ENCODE data around the gene UBASH3A. TPM values are rescaled to one million over a fixed set of nuclear protein-coding genes. Genes with fewer than 3 reads are reported as not detected.
"Not testable (repeated sequence)": the region's sequence is repeated elsewhere in the genome, so short reads cannot be mapped to it uniquely, and the experiment has no call there.

UBASH3A gene
- total and polyA plus RNA-seq, 4 donors, result 0.10 to 1.4 (median 0.75) TPM; not detected in 1

DNA sequence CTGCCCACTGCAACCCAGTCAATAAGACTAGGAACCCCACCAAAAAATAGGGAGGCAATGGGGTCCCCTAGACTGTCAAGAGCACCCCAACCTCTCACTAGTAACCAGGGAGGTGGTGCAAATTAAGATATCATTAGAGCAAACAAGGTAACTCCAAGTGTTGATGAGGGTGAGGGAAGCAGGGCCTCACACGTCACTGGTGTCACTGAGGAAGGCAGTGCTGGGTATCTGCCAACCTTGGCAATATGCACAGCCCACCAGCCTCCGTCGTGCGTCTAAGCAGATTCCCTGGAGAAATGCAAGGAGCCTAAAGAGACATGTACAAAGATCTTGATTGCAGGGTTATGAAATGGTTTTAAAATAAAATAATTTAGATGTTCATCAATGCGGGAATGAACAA lies 3.8 kb downstream of the UBASH3A start:
- H3K4me3 ChIP-seq (ENCODE audit: low read length in 2 of 2), result no peak overlapping the region
- H3K27me3 ChIP-seq (ENCODE audit: control insufficient read depth in 1 of 2, insufficient read depth in 2 of 2, low read length in 1 of 2), result peaks cover 0 to 1% of the 10 kb centered on the region in 2 donors
- 26 to 35% methylated on average over 5 of the region's 5 CpGs for WGBS, 2 donors
- H3K36me3 ChIP-seq (ENCODE audit: control insufficient read depth in 1 of 2, insufficient read depth in 2 of 2, low read length in 1 of 2), result no peaks in the 10 kb centered on the region
- intact Hi-C loops (cut with DNase I), result no loop called here
- no peaks in the 10 kb centered on the region for H3K9me3 ChIP-seq (ENCODE audit: control insufficient read depth, low read length)
- no peak overlapping the region for H3K27ac ChIP-seq (ENCODE audit: low read depth in 1 of 2, low read length in 2 of 2)
- no peaks in the 10 kb centered on the region for H3K4me1 ChIP-seq (ENCODE audit: control insufficient read depth in 1 of 2, insufficient read depth in 2 of 2, low read length in 2 of 2)
- ATAC-seq (ENCODE audit: low FRiP score) (no peak), DNase-seq (no peak)

DNA sequence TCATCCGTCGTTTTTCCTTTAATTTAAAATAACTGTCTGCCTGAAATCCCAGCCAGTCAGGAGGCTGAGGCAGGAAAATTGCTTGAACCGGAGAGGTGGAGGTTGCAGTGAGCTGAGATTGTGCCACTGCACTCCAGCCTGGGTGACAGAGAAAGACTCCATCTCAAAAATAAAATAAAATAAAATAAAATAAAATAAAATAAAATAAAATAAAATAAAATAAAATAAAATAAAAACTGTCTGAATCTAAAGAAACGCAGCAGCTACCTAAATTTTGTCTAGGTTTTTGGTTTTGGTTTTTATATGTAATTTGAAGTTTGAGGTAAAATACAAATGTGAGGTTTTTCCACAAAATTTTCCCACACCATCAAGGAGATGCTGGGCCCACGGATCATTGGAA lies 5.0 kb downstream of the UBASH3A start:
- ATAC-seq (ENCODE audit: low FRiP score); H3K4me1 ChIP-seq (ENCODE audit: control insufficient read depth in 1 of 2, insufficient read depth in 2 of 2, low read length in 2 of 2); H3K27me3 ChIP-seq (ENCODE audit: control insufficient read depth in 1 of 2, insufficient read depth in 2 of 2, low read length in 1 of 2); H3K36me3 ChIP-seq (ENCODE audit: control insufficient read depth in 1 of 2, insufficient read depth in 2 of 2, low read length in 1 of 2); intact Hi-C loops (cut with DNase I); H3K4me3 ChIP-seq (ENCODE audit: low read length in 2 of 2); H3K9me3 ChIP-seq (ENCODE audit: control insufficient read depth, low read length); DNase-seq; H3K27ac ChIP-seq (ENCODE audit: low read depth in 1 of 2, low read length in 2 of 2): not testable (repeated sequence)
- WGBS, 2 donors, result 70 to 74% methylated on average over 5 of the region's 5 CpGs

DNA sequence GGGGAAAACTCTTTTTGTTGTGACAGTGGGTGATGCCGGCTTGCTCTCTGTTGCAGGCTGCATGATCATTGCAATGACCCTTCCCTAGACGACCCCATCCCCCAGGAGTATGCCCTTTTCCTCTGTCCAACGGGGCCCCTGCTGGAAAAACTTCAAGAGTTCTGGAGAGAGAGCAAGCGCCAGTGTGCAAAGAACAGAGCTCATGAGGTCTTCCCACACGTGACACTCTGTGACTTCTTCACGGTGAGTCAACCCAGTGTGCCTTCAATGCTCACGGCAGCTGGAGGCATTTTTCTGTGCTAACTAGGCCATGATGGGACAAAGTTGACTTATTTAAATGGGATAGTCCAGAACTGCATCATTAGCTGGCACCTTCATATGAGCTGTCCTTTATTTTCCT lies 5.7 kb downstream of the UBASH3A start:
- no peak for DNase-seq
- 68 to 73% methylated on average over 7 of the region's 7 CpGs for WGBS, 2 donors
- no peaks in the 10 kb centered on the region for H3K9me3 ChIP-seq (ENCODE audit: control insufficient read depth, low read length)
- no peaks in the 10 kb centered on the region for H3K4me1 ChIP-seq (ENCODE audit: control insufficient read depth in 1 of 2, insufficient read depth in 2 of 2, low read length in 2 of 2)
- H3K27ac ChIP-seq (ENCODE audit: low read depth in 1 of 2, low read length in 2 of 2), result no peak overlapping the region
- no peak overlapping the region for H3K4me3 ChIP-seq (ENCODE audit: low read length in 2 of 2)
- ATAC-seq (ENCODE audit: low FRiP score), result no peak
- intact Hi-C loops (cut with DNase I), result no loop called here
- H3K36me3 ChIP-seq (ENCODE audit: control insufficient read depth in 1 of 2, insufficient read depth in 2 of 2, low read length in 1 of 2), result no peaks in the 10 kb centered on the region
- peaks cover 0 to 1% of the 10 kb centered on the region in 2 donors for H3K27me3 ChIP-seq (ENCODE audit: control insufficient read depth in 1 of 2, insufficient read depth in 2 of 2, low read length in 1 of 2)

DNA sequence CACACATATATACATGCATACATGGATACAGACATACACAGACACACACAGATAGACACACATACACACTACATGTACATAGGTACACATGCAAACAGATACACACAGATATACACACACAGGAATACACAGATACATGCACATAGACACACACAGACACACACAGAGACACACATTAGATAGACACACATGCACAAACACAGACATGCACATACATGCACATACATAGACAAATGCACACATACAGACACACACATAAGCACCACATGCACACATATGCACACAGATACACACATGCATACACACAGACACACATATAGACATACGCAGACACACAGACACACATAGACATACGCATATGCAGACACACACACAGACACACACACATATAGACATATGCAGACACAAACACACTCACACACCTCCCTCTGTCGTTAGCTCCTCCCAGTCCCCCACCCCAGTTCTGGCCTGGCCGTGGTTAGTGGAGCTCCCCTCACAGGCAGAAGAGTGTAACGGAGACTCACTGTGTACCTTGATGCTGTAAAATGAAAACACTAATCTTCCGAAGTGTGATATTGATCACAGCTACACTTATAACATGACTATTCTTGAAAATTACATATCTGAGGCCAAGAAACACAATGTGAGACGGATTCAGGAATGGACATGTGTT lies 7.6 kb downstream of the UBASH3A start:
- Histone ChIP-seq H3K27ac (ENCODE audit: low read depth in 1 of 2, low read length in 2 of 2) (no peak overlapping the region), H3K4me3 (ENCODE audit: low read length in 2 of 2) (no peak overlapping the region), H3K36me3 (ENCODE audit: control insufficient read depth in 1 of 2, insufficient read depth in 2 of 2, low read length in 1 of 2) (no peaks in the 10 kb centered on the region), H3K9me3 (ENCODE audit: control insufficient read depth, low read length) (peaks cover 1% of the 10 kb centered on the region), H3K27me3 (ENCODE audit: control insufficient read depth in 1 of 2, insufficient read depth in 2 of 2, low read length in 1 of 2) (peaks cover 0 to 1% of the 10 kb centered on the region in 2 donors), H3K4me1 (ENCODE audit: control insufficient read depth in 1 of 2, insufficient read depth in 2 of 2, low read length in 2 of 2) (no peaks in the 10 kb centered on the region)
- intact Hi-C loops (cut with DNase I), result no loop called here
- WGBS, 2 donors, result 44 to 47% methylated on average over 7 of the region's 7 CpGs
- ATAC-seq (ENCODE audit: low FRiP score) (peak; percentile 12), DNase-seq (no peak)

DNA sequence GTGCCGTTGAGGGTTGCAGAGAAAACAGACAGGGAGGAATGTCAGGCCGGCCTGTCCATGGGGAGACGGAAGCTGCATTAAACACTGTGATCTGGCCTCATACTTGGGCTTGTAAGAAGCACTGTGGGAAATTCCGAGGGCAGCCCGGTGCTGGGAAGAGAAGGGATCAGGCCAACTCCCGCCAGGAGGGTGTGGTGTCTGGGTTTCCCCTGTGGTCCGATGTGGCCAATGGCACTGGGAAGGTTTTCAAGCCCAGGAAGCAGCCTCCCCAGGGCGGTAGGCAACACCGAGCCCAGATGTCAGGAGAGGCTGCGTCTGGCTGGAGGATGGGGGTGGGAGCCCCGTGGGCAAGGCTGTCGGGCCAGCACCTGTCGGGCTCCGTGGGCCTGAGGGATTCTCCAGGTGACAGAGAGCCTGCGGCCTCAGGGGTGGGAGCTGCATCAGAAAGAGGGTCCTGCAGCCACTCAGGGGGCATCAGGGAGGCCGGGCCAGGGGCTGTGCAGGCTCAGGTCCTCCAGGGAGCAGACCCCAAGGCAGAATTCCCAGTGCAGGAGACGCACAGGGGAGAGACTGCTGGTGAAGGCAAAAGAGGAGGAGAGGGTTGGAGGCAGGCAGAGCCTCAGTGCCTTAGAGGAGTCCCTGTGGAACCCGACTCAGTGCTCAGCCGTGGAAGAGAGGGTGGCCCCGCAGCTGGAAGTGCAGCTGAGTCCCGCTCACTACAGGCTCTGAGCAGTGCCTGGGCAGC lies 8.4 kb downstream of the UBASH3A start:
- intact Hi-C loops (cut with DNase I), result no loop called here
- Histone ChIP-seq H3K27me3 (ENCODE audit: control insufficient read depth in 1 of 2, insufficient read depth in 2 of 2, low read length in 1 of 2) (peaks cover 0 to 1% of the 10 kb centered on the region in 2 donors), H3K36me3 (ENCODE audit: control insufficient read depth in 1 of 2, insufficient read depth in 2 of 2, low read length in 1 of 2) (no peaks in the 10 kb centered on the region), H3K27ac (ENCODE audit: low read depth in 1 of 2, low read length in 2 of 2) (no peak overlapping the region), H3K9me3 (ENCODE audit: control insufficient read depth, low read length) (peaks cover 2% of the 10 kb centered on the region), H3K4me1 (ENCODE audit: control insufficient read depth in 1 of 2, insufficient read depth in 2 of 2, low read length in 2 of 2) (no peaks in the 10 kb centered on the region), H3K4me3 (ENCODE audit: low read length in 2 of 2) (no peak overlapping the region)
- no peak for DNase-seq
- 45 to 50% methylated on average over 20 to 21 of the region's 21 CpGs for WGBS, 2 donors
- ATAC-seq (ENCODE audit: low FRiP score), result no peak

DNA sequence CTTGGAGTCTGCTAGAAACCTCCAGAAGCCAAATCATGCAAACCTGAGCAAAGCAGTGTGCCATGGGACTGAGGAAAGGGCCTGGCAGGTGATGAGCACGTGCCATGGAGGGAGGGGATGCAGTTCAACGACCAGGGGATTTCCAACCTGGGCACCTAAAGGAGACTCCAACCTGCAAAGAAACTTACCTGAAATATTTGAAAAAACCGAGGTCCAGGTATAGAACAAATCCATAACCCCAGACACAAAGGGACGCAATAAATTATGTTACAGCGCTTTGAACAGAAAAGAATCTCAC lies 8.9 kb downstream of the UBASH3A start:
- ATAC-seq (ENCODE audit: low FRiP score) (no peak), DNase-seq (no peak)
- no peaks in the 10 kb centered on the region for H3K36me3 ChIP-seq (ENCODE audit: control insufficient read depth in 1 of 2, insufficient read depth in 2 of 2, low read length in 1 of 2)
- WGBS, 2 donors, result 85% methylated on average over 5 of the region's 5 CpGs
- H3K4me1 ChIP-seq (ENCODE audit: control insufficient read depth in 1 of 2, insufficient read depth in 2 of 2, low read length in 2 of 2), result no peaks in the 10 kb centered on the region
- H3K4me3 ChIP-seq (ENCODE audit: low read length in 2 of 2), result no peak overlapping the region
- no peaks in the 10 kb centered on the region for H3K27me3 ChIP-seq (ENCODE audit: control insufficient read depth in 1 of 2, insufficient read depth in 2 of 2, low read length in 1 of 2)
- intact Hi-C loops (cut with DNase I), result no loop called here
- no peak overlapping the region for H3K27ac ChIP-seq (ENCODE audit: low read depth in 1 of 2, low read length in 2 of 2)
- H3K9me3 ChIP-seq (ENCODE audit: control insufficient read depth, low read length), result peaks cover 2% of the 10 kb centered on the region

DNA sequence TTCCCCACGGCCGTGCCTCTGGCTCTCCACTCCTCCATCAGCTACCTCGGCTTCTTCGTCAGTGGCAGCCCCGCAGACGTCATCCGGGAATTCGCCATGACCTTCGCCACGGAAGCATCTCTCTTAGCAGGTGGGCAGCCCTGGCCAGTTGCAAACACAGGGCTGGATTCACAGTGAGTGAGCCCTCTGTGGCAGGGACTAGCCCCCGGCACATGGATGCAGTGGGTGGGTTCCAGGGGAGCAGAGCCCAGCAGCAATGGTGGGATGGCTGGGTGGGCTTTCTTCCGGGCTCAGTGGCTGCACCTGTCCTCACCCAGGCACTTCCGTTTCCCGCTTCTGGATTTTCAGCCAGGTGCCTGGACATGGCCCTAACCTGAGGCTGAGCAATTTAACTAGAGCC lies 9.4 kb downstream of the UBASH3A start:
- WGBS, 2 donors, result 81 to 86% methylated on average over 14 of the region's 14 CpGs

DNA sequence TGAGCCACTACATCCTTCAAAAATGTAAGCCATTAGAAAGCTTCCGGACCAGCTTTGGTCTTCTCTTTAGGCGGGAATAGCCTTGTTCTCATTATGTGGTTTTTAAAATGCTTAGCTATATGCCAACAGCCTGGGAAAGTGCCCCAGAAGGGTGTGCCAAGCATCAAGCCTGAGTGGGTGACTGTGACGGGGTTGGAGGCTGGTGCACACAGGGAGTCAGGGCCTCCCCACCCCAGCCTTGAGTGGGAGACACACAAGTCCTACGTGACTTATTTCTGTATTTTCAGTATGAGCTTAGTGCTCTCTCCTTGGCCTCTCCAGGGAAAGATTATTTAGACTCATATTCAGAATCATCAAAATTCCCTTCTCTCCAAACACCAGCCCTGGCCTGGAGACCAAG lies 9.8 kb downstream of the UBASH3A start:
- WGBS, 2 donors, result 83 to 85% methylated on average over 4 of the region's 4 CpGs
- intact Hi-C loops (cut with DNase I), result no loop called here
- H3K4me1 ChIP-seq (ENCODE audit: control insufficient read depth in 1 of 2, insufficient read depth in 2 of 2, low read length in 2 of 2), result no peaks in the 10 kb centered on the region
- DNase-seq, result no peak
- H3K4me3 ChIP-seq (ENCODE audit: low read length in 2 of 2), result no peak overlapping the region
- no peak for ATAC-seq (ENCODE audit: low FRiP score)
- H3K9me3 ChIP-seq (ENCODE audit: control insufficient read depth, low read length), result peaks cover 2% of the 10 kb centered on the region
- H3K36me3 ChIP-seq (ENCODE audit: control insufficient read depth in 1 of 2, insufficient read depth in 2 of 2, low read length in 1 of 2), result no peaks in the 10 kb centered on the region
- no peak overlapping the region for H3K27ac ChIP-seq (ENCODE audit: low read depth in 1 of 2, low read length in 2 of 2)
- no peaks in the 10 kb centered on the region for H3K27me3 ChIP-seq (ENCODE audit: control insufficient read depth in 1 of 2, insufficient read depth in 2 of 2, low read length in 1 of 2)

More for the DNA sequence above, 9.4 kb downstream of the UBASH3A start:
- Histone ChIP-seq H3K27ac (ENCODE audit: low read depth in 1 of 2, low read length in 2 of 2) (no peak overlapping the region), H3K36me3 (ENCODE audit: control insufficient read depth in 1 of 2, insufficient read depth in 2 of 2, low read length in 1 of 2) (no peaks in the 10 kb centered on the region), H3K9me3 (ENCODE audit: control insufficient read depth, low read length) (peaks cover 2% of the 10 kb centered on the region), H3K4me1 (ENCODE audit: control insufficient read depth in 1 of 2, insufficient read depth in 2 of 2, low read length in 2 of 2) (no peaks in the 10 kb centered on the region), H3K27me3 (ENCODE audit: control insufficient read depth in 1 of 2, insufficient read depth in 2 of 2, low read length in 1 of 2) (no peaks in the 10 kb centered on the region), H3K4me3 (ENCODE audit: low read length in 2 of 2) (no peak overlapping the region)
- no peak for DNase-seq
- ATAC-seq (ENCODE audit: low FRiP score), result no peak
- intact Hi-C loops (cut with DNase I), result no loop called here

DNA sequence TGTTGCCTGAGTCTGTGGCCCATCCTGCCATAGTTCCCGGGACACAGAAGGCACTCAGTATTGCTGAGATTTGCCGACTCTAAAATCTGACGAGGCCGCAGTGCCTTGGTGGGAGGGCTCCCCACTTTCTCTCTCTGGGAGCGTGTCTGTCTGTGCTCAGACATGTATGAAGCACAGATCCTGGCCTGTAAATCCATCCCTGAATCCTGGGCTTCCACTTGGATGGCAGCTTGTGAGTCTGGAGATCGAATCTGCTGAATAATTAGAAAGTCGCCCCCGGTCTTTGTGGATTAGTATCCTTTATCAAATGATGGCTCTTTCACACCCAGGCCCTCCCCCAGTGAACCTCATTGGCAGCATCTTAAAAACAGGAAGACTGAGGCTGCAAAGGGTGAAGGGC lies 10.4 kb downstream of the UBASH3A start:
- Histone ChIP-seq H3K36me3 (ENCODE audit: control insufficient read depth in 1 of 2, insufficient read depth in 2 of 2, low read length in 1 of 2) (no peaks in the 10 kb centered on the region), H3K4me1 (ENCODE audit: control insufficient read depth in 1 of 2, insufficient read depth in 2 of 2, low read length in 2 of 2) (no peaks in the 10 kb centered on the region), H3K9me3 (ENCODE audit: control insufficient read depth, low read length) (peaks cover 2% of the 10 kb centered on the region), H3K27ac (ENCODE audit: low read depth in 1 of 2, low read length in 2 of 2) (no peak overlapping the region), H3K4me3 (ENCODE audit: low read length in 2 of 2) (no peak overlapping the region), H3K27me3 (ENCODE audit: control insufficient read depth in 1 of 2, insufficient read depth in 2 of 2, low read length in 1 of 2) (no peaks in the 10 kb centered on the region)
- intact Hi-C loops (cut with DNase I), result no loop called here
- no peak for DNase-seq
- 89 to 90% methylated on average over 8 of the region's 8 CpGs for WGBS, 2 donors
- ATAC-seq (ENCODE audit: low FRiP score), result no peak
